GM19240 (cell line): Measurements from ENCODE around the gene ZP1.

Source experiments
- DNase-seq: peaks from one replicate; pipeline ENCODE4 v3.0.0; 2011; ENCODE audit warnings: low spot score; ENCODE audit not compliant: insufficient read length

Gene ZP1

GRCh38 chr11:60842668-60843600, 24.4 kb upstream of the ZP1 start:
- DNase-seq, result no peak

GRCh38 chr11:60844045-60844869, 23.1 kb upstream of the ZP1 start:
- no peak for DNase-seq

- no peak for DNase-seq
Observed at GRCh38 chr11:60844870-60845221, 22.5 kb upstream of the ZP1 start.

GRCh38 chr11:60845338-60845737, 22.0 kb upstream of the ZP1 start:
- no peak for DNase-seq

GRCh38 chr11:60847281-60847680, 20.1 kb upstream of the ZP1 start:
- no peak for DNase-seq

- no peak for DNase-seq
Observed at GRCh38 chr11:60847896-60848295, 19.4 kb upstream of the ZP1 start.

- DNase-seq, result no peak
Observed at GRCh38 chr11:60848714-60849151, 18.6 kb upstream of the ZP1 start.

- no peak for DNase-seq
Observed at GRCh38 chr11:60849641-60850520, 17.5 kb upstream of the ZP1 start.

GRCh38 chr11:60851327-60852104, 15.8 kb upstream of the ZP1 start:
- no peak for DNase-seq

GRCh38 chr11:60852117-60852981, 15.0 kb upstream of the ZP1 start:
- DNase-seq, result no peak

- no peak for DNase-seq
Observed at GRCh38 chr11:60852982-60853950, 14.1 kb upstream of the ZP1 start.

GRCh38 chr11:60854140-60854846, 13.0 kb upstream of the ZP1 start:
- DNase-seq, result no peak

GRCh38 chr11:60854847-60855725, 12.3 kb upstream of the ZP1 start:
- no peak for DNase-seq

GRCh38 chr11:60855726-60856633, 11.4 kb upstream of the ZP1 start, which contains the start of gene PTGDR2:
Gene PTGDR2, minus strand, starts transcription at chr11:60855950. Its CDS starts 2,228 bp downstream, at chr11:60853722.
- DNase-seq, result no peak

GRCh38 chr11:60857378-60858232, 9.7 kb upstream of the ZP1 start:
- no peak for DNase-seq
